Eye (tissue), 1 donor: ENCODE results near the gene NSUN4.

Experiments
- DNase-seq: peaks from one replicate; pipeline ENCODE4 v3.0.0-alpha.2; 2015

The NSUN4 gene

DNA sequence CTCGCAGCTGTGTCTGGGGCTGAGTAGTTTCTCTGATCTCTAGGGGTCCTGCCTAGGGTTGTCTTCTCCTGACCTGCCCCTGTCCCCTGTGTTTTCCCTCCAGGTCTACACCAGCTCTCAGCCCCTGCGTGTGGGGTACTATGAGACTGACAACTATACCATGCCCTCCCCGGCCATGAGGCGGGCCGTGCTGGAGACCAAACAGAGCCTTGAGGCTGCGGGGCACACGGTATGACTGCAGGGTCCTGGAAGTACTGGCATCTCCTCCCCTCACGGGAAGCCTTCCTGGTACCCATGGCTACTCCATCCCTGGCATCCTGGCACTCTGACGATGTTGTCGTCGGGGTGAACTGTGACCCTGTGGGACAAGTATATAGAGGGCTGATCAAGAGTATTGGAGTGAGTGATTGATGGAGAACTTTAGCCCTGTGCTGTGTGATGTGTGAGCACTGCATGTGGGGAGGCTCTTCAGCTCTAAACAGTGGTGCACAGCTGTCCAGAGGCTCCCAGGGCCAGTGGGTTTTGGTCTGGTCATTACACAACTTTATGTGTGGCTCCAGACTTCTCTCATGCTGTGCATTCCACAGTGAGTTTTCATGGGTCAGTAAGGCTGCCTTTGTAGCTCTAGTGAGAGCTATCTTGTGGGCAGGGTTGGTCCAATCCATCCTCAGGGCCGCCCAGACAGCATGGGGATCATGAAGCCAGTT is 67.9 kb downstream of the NSUN4 start:
- DNase-seq = no peak

DNA sequence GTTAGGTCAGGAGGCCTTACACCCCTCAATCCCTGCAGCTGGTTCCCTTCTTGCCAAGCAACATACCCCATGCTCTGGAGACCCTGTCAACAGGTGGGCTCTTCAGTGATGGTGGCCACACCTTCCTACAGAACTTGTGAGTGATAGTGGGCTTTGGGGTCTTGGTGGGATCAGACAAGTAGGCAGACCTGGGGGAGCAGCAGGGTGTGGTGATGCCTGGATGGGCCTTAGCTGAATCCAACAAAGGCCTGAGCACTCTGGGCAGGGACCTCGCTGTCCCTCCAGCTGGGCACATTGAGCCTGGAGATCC is 68.4 kb downstream of the NSUN4 start:
- no peak for DNase-seq

DNA sequence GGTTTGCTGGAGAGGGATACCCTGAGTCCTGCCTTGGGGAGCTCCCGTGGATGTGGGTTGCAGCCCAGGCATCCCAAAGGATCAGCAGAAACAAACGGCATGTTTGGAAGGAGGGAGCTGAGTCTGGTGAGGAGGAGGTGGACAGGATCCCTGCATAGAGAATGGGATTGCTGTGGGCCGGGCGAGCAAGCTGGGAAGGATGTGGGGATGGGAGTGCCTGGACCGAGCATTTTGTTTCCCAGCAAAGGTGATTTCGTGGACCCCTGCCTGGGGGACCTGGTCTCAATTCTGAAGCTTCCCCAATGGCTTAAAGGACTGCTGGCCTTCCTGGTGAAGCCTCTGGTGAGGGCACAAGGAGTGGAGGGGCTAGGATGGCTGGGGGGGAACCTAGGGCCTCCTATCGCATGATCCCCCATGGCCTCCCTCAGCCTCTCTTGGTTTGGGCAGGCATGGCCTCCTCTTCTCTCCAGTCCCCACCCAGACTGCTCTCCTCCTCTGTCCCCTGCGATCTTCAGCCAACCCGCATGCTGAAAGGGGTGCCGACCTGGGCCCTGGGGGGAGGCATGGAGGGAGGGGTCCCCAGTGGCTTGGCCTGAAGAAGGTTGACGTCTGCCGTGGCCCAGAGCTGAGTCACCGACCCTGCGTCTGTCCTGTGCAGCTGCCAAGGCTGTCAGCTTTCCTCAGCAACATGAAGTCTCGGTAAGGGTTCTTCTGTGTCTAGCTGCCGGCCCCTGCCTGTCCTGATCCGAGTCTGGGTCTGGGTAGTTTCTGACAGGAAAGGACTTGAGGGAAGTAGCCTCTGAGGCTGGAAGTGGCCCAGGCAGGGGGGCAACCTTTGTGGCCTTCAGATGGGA is 69.8 kb downstream of the NSUN4 start:
- DNase-seq = no peak

DNA sequence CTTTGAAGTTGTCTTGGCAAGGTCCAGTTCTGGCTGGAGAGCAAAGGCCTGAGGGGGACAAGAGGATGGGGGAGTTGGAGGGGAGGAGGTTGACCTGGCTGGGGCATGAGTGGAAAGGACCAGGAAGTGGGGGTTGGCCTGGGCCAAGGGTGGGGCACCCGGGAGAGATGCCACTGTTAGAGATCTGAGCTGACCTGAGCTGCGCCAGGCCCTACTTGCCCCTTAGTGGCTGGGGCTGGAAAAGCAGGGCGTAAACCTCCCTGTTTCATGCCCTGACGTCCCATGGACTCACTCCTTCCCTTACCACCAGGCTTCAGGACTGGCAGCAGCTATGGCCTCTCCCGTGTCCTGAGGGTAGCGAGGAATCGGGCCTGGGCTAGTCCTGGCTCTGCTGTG is 70.4 kb downstream of the NSUN4 start:
- DNase-seq = no peak
